ENCODE measurements around the gene TAS2R5. TPM values are rescaled to one million over a fixed set of nuclear protein-coding genes. Genes with fewer than 3 reads are reported as not detected.
"Not testable (repeated sequence)": the region's sequence is repeated elsewhere in the genome, so short reads cannot be mapped to it uniquely, and the experiment has no call there.

Gene TAS2R5
- total RNA-seq, 1 experiment from 2014 or later = 0.77 TPM

DNA sequence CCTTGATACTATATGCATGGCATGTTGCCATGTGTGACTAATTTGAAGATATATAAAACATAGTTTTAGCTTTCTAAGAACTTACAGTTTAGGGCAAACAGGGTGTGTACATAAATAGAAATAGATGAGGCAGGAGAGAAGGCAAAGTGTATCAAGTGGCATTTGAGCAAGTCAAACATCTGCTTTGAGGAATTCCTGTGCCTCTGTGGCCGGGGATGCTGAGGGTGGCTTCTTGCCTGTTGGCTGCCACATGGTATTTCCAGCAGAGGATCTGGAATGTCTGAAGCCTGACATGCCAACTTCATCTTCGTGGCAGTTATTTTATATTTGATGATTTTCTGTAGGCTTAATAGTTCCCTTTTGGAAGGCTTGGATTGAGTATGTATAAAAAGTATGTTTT, 45.9 kb upstream of the TAS2R5 start:
- ChIA-PET CTCF (no interaction called here), POLR2A (no interaction called here)
- H3K27me3 ChIP-seq (ENCODE audit: control insufficient read depth, insufficient read depth, low read length) = no peaks in the 10 kb centered on the region
- no peak overlapping the region for H3K4me3 ChIP-seq (ENCODE audit: low read depth in 2 of 2, low read length in 2 of 2)
- intact Hi-C loops (cut with micrococcal nuclease; ENCODE audit: unreplicated experiment) = no loop called here
- in situ Hi-C loops (cut with HindIII; ENCODE audit: low pct_unique_long_range_greater_than_20kb, low sequenced_read_pairs) = no loop called here
- H3K36me3 ChIP-seq (ENCODE audit: control insufficient read depth, insufficient read depth, low read length) = peaks cover 76% of the 10 kb centered on the region
- H3K9me3 ChIP-seq (ENCODE audit: control insufficient read depth, insufficient read depth, low read depth, low read length) = 0 out of 2 replicates have a peak, but pooled peaks cover 3% of the 10 kb centered on the region
- TF ChIP-seq, protein P1, sequence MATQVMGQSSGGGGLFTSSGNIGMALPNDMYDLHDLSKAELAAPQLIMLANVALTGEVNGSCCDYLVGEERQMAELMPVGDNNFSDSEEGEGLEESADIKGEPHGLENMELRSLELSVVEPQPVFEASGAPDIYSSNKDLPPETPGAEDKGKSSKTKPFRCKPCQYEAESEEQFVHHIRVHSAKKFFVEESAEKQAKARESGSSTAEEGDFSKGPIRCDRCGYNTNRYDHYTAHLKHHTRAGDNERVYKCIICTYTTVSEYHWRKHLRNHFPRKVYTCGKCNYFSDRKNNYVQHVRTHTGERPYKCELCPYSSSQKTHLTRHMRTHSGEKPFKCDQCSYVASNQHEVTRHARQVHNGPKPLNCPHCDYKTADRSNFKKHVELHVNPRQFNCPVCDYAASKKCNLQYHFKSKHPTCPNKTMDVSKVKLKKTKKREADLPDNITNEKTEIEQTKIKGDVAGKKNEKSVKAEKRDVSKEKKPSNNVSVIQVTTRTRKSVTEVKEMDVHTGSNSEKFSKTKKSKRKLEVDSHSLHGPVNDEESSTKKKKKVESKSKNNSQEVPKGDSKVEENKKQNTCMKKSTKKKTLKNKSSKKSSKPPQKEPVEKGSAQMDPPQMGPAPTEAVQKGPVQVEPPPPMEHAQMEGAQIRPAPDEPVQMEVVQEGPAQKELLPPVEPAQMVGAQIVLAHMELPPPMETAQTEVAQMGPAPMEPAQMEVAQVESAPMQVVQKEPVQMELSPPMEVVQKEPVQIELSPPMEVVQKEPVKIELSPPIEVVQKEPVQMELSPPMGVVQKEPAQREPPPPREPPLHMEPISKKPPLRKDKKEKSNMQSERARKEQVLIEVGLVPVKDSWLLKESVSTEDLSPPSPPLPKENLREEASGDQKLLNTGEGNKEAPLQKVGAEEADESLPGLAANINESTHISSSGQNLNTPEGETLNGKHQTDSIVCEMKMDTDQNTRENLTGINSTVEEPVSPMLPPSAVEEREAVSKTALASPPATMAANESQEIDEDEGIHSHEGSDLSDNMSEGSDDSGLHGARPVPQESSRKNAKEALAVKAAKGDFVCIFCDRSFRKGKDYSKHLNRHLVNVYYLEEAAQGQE (IDR thresholded peaks at IDR 0.05; ENCODE audit: insufficient read depth in 1 of 2, low read depth in 2 of 2, low read length in 1 of 2) = no peak
- no peak for TF ChIP-seq SIN3A (IDR thresholded peaks at IDR 0.05; ENCODE audit: borderline replicate concordance, insufficient read depth, low read depth, low read length)
- TF ChIP-seq POLR2AphosphoS5 (IDR thresholded peaks at IDR 0.05; ENCODE audit: low read depth, low read length) = no peak
- no peak for TF ChIP-seq TCF7L2 (IDR thresholded peaks at IDR 0.05; ENCODE audit: low read depth, low read length)
- DNase-seq (ENCODE audit: low read depth, low spot score) = no peak
- no TSS peak for BruUV-seq (replicated peaks)
- peaks cover 6% of the 10 kb centered on the region; the same call in 1 of the 2 replicates for H3K4me1 ChIP-seq (ENCODE audit: control insufficient read depth, insufficient read depth, low read length)
- no peak overlapping the region for H3K27ac ChIP-seq (ENCODE audit: low read length)
- no peak for ATAC-seq

DNA sequence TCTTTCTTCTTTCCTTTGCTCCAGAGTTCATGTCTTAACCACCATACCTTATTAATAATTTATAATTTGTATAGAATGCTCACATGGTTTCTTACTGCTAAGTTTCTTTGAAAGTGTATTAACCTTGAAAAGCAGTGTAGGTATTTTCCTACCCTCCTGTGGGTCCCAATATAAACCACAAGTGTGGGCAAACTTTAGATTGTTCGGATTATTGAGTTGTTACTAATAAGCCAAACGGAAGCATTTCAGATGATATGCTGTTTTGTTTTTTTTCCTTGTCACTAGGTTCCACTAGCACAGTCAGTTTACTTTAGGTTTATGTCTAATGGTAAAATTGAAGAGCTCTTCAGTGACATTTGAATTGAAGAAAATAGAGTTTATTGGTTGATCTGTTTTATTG, 41.6 kb upstream of the TAS2R5 start:
- H3K27ac ChIP-seq (ENCODE audit: low read length) = no peak overlapping the region
- no peaks in the 10 kb centered on the region for H3K27me3 ChIP-seq (ENCODE audit: control insufficient read depth, insufficient read depth, low read length)
- DNase-seq (ENCODE audit: low read depth, low spot score) (no peak), ATAC-seq (no peak)
- no peak overlapping the region for H3K4me3 ChIP-seq (ENCODE audit: low read depth in 2 of 2, low read length in 2 of 2)
- H3K36me3 ChIP-seq (ENCODE audit: control insufficient read depth, insufficient read depth, low read length) = peaks cover 60% of the 10 kb centered on the region
- H3K9me3 ChIP-seq (ENCODE audit: control insufficient read depth, insufficient read depth, low read depth, low read length) = peaks cover 23% of the 10 kb centered on the region
- ChIA-PET CTCF (no interaction called here), POLR2A (interaction anchor here (0.6 kb wide), 1 partner anchor 14 kb away, joined by 3 read pairs; no protein-coding TSS in a partner anchor)
- no TSS peak for BruUV-seq (replicated peaks)
- intact Hi-C loops (cut with micrococcal nuclease; ENCODE audit: unreplicated experiment) (no loop called here), in situ Hi-C loops (cut with HindIII; ENCODE audit: low pct_unique_long_range_greater_than_20kb, low sequenced_read_pairs) (no loop called here)
- no peaks in the 10 kb centered on the region for H3K4me1 ChIP-seq (ENCODE audit: control insufficient read depth, insufficient read depth, low read length)
- TF ChIP-seq TCF7L2 (IDR thresholded peaks at IDR 0.05; ENCODE audit: low read depth, low read length) (no peak), POLR2AphosphoS5 (IDR thresholded peaks at IDR 0.05; ENCODE audit: low read depth, low read length) (no peak), SIN3A (IDR thresholded peaks at IDR 0.05; ENCODE audit: borderline replicate concordance, insufficient read depth, low read depth, low read length) (no peak)
- TF ChIP-seq, protein P2, sequence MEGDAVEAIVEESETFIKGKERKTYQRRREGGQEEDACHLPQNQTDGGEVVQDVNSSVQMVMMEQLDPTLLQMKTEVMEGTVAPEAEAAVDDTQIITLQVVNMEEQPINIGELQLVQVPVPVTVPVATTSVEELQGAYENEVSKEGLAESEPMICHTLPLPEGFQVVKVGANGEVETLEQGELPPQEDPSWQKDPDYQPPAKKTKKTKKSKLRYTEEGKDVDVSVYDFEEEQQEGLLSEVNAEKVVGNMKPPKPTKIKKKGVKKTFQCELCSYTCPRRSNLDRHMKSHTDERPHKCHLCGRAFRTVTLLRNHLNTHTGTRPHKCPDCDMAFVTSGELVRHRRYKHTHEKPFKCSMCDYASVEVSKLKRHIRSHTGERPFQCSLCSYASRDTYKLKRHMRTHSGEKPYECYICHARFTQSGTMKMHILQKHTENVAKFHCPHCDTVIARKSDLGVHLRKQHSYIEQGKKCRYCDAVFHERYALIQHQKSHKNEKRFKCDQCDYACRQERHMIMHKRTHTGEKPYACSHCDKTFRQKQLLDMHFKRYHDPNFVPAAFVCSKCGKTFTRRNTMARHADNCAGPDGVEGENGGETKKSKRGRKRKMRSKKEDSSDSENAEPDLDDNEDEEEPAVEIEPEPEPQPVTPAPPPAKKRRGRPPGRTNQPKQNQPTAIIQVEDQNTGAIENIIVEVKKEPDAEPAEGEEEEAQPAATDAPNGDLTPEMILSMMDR (IDR thresholded peaks at IDR 0.05) = no peak
- TF ChIP-seq, protein P1 (IDR thresholded peaks at IDR 0.05; ENCODE audit: insufficient read depth in 1 of 2, low read depth in 2 of 2, low read length in 1 of 2) = no peak

DNA sequence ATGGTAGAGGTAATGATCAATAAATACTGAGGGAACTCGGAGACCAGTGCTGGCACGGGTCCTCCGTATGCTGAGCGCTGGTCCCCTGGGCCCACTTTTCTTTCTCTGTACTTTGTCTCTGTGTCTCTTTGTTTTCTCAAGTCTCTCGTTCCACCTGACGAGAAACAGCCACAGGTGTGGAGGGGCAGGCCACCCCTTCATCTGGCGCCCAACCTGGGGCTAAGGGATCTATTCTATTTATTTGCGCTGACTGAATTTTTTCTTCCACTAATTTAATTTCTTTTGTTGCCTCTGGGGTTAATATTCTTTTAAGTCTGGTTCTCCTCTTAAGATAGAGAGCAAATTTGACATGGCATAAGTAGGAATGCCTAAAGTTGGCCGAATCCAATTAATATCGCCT, 38.1 kb upstream of the TAS2R5 start:
- Histone ChIP-seq H3K36me3 (ENCODE audit: control insufficient read depth, insufficient read depth, low read length) (peaks cover 36% of the 10 kb centered on the region), H3K9me3 (ENCODE audit: control insufficient read depth, insufficient read depth, low read depth, low read length) (peaks cover 23% of the 10 kb centered on the region)
- CTCF ChIA-PET; in situ Hi-C loops (cut with HindIII; ENCODE audit: low pct_unique_long_range_greater_than_20kb, low sequenced_read_pairs); H3K27me3 ChIP-seq (ENCODE audit: control insufficient read depth, insufficient read depth, low read length); intact Hi-C loops (cut with micrococcal nuclease; ENCODE audit: unreplicated experiment); H3K4me3 ChIP-seq (ENCODE audit: low read depth in 2 of 2, low read length in 2 of 2); ATAC-seq; POLR2A ChIA-PET; BruUV-seq (replicated peaks); H3K27ac ChIP-seq (ENCODE audit: low read length); DNase-seq (ENCODE audit: low read depth, low spot score); H3K4me1 ChIP-seq (ENCODE audit: control insufficient read depth, insufficient read depth, low read length): not testable (repeated sequence)

Data from Panc1 (cell line).